Mammary epithelial cell (primary cell): Measurements from ENCODE around the gene MEOX1.
A peak's percentile ranks its signal among the peaks of the same experiment; 100 is the strongest.

Experiments used
- CTCF ChIP-seq, 2 donors: IDR thresholded peaks in 1 of 2; conservative IDR thresholded peaks in 1 of 2; 2 replicates each; pipeline ENCODE4 v1.5.1; 2011 to 2012; ENCODE audit warnings: inconsistent platforms in 2 of 2, low read length in 2 of 2, mild to moderate bottlenecking in 2 of 2, control low read depth in 1 of 2, low read depth in 1 of 2; ENCODE audit not compliant: insufficient read depth in 1 of 2; ENCODE audit errors: extremely low read depth in 1 of 2
- EZH2 ChIP-seq: IDR thresholded peaks from 2 replicates; pipeline ENCODE4 v1.6.1; 2012; ENCODE audit warnings: low read length, inconsistent platforms, borderline replicate concordance

GRCh38 chr17:43694081-43694870, 32.6 kb upstream of the MEOX1 start:
- TF ChIP-seq CTCF (conservative IDR thresholded peaks at IDR 0.05 in 1 of 2, IDR thresholded peaks at IDR 0.05 in 1 of 2; ENCODE audit: extremely low read depth in 1 of 2, insufficient read depth in 1 of 2, low read depth in 1 of 2, low read length in 2 of 2), result peak; percentile 89 to 97
- no peak for TF ChIP-seq EZH2
